ENCODE measurements around the gene CAMK2D. TPM values are rescaled to one million over a fixed set of nuclear protein-coding genes. Genes with fewer than 3 reads are reported as not detected.

The CAMK2D gene
- total RNA-seq, 2 donors from 2014 or later: 132 to 187 TPM

GRCh38 chr4:113556382-113557134 is 205.0 kb downstream of the CAMK2D start:
- no peak for DNase-seq (ENCODE audit: low spot score)
- peaks cover 3% of the 10 kb centered on the region for H3K36me3 ChIP-seq
- TF ChIP-seq CTCF (IDR thresholded peaks at IDR 0.05): no peak
- no peaks in the 10 kb centered on the region for H3K9me3 ChIP-seq
- H3K27me3 ChIP-seq: no peaks in the 10 kb centered on the region
- peak overlapping the region; percentile 77 to 90 for H3K27ac ChIP-seq
- peak overlapping the region in 1 of 2 donors; percentile 3 for H3K4me3 ChIP-seq
- H3K4me1 ChIP-seq: peaks cover 0 to 31% of the 10 kb centered on the region in 2 donors

DNA sequence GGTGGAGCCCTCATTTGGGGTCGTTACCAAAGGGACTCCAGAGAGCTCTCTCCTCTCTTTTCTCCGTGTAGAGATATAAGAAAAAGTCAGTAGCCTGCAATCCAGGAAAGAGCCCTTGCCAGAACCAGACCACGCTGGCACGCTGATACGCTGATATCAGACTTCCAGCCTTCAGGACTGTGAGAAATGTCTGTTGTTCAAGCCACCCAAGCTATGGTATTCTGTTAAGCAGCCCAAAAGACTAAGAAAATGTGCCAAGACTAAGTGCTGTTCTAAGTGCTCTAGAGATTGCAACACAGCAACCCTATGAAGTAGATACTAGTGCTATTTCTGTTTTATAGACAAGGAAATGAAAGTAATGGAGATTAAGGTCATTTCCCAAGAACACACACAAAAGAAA is 205.7 kb downstream of the CAMK2D start:
- no peak for DNase-seq (ENCODE audit: low spot score)
- TF ChIP-seq CTCF (IDR thresholded peaks at IDR 0.05): no peak
- H3K4me3 ChIP-seq: peak overlapping the region in 1 of 2 donors; percentile 3
- peaks cover 10% of the 10 kb centered on the region for H3K36me3 ChIP-seq
- peaks cover 0 to 31% of the 10 kb centered on the region in 2 donors for H3K4me1 ChIP-seq
- H3K9me3 ChIP-seq: no peaks in the 10 kb centered on the region
- H3K27ac ChIP-seq: peak overlapping the region; percentile 77 to 90
- H3K27me3 ChIP-seq: no peaks in the 10 kb centered on the region

GRCh38 chr4:113553082-113553481 is 208.5 kb downstream of the CAMK2D start:
- Histone ChIP-seq H3K9me3 (no peaks in the 10 kb centered on the region), H3K4me1 (peaks cover 0 to 30% of the 10 kb centered on the region in 2 donors), H3K36me3 (peaks cover 15% of the 10 kb centered on the region), H3K27ac (no peak overlapping the region), H3K27me3 (no peaks in the 10 kb centered on the region), H3K4me3 (no peak overlapping the region)
- TF ChIP-seq CTCF (IDR thresholded peaks at IDR 0.05): no peak
- no peak for DNase-seq (ENCODE audit: low spot score)

DNA sequence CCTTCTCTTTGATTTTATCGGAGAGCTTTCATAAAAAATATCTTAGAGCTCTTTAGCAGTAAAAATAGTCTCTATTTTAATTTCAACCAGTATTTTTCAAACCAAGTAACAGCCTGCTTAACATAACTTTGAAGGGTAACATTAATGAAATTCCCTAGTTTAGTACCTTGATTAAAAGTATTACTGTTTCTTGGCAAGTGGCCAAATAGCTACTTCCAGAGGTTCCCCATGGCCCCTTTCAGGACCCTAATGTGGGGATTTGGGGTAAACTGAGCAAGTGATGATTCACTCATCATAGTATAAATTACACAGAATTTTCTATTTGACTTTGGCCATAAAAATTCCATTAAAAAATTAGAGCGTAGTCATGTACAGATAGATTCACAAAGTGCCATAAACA is 211.0 kb downstream of the CAMK2D start:
- no peak for TF ChIP-seq CTCF (IDR thresholded peaks at IDR 0.05)
- H3K4me1 ChIP-seq: peaks cover 0 to 20% of the 10 kb centered on the region in 2 donors
- no peak overlapping the region for H3K4me3 ChIP-seq
- H3K36me3 ChIP-seq: peaks cover 22% of the 10 kb centered on the region
- no peak overlapping the region for H3K27ac ChIP-seq
- DNase-seq (ENCODE audit: low spot score): no peak
- no peaks in the 10 kb centered on the region for H3K27me3 ChIP-seq
- H3K9me3 ChIP-seq: no peaks in the 10 kb centered on the region

DNA sequence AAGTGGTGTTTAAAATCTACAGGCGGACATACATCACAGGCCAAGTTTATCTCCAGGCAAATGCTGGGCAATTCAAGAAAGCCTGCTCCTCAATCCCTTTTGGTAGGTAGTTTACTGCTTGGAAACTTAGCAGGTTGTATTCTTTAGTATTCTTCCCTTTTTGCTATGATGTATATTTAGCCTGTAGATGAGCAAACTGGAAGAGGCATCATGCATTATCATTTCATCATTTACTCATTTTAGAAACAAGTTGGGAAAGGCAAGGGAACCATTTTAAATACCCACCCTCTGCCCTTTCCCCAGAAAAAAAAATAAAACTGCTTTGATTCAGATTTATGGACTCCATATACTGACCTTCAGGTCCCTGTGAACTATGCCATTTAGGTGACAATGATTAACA is 213.2 kb downstream of the CAMK2D start:
- no peak for TF ChIP-seq CTCF (IDR thresholded peaks at IDR 0.05)
- Histone ChIP-seq H3K27ac (peak overlapping the region; percentile 51 to 76), H3K4me3 (no peak overlapping the region), H3K27me3 (no peaks in the 10 kb centered on the region), H3K4me1 (peaks cover 0 to 17% of the 10 kb centered on the region in 2 donors), H3K9me3 (no peaks in the 10 kb centered on the region), H3K36me3 (peaks cover 22% of the 10 kb centered on the region)
- DNase-seq (ENCODE audit: low spot score): no peak
